SH-SY5Y (cell line): ENCODE measurements around the gene MRPL38.

ENCODE experiments used
- GATA2 ChIP-seq: IDR thresholded peaks from 2 replicates; pipeline ENCODE4 v1.6.1; 2011; ENCODE audit warnings: mild to moderate bottlenecking, low read depth, low read length
- GATA3 ChIP-seq: IDR thresholded peaks from 2 replicates; pipeline ENCODE4 v1.6.1; 2011; ENCODE audit warnings: low read depth, mild to moderate bottlenecking, low read length, moderate library complexity

MRPL38 gene

DNA sequence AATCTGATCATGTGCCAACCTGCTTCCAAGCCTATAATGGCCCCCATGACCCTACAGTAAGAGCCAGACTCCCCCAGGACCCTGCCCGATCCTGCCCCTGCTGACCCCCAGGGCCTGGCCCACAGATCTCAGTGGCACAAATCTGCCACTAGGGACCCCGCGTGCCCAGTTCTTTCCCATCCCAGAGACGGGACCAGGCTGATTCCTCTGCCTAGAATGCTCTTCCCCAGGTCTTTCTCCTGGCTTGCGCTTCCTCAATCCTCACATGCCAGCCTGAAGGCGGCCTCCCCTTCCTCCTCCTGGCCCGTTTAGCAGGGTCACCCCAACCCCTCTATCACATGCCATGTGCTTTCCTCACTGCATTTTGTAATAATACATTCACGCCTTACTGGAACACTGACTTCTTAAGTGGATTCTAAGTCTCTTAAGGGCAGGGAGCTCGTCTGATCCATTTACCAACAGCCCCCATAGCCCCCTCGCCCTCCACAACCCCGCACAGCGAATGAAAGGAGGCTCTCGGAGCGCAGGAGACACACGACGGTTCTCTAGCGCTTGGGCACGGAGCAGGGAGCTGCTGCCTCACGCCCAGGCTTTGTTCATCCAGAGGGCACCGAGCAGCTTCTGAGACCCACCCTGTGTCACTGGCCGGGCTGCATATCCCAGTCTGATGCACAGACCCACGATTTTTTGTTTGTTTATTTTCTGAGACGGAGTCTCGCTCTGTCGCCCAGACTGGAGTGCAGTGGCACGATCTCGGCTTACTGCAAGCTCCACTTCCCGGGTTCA, 9.1 kb downstream of the MRPL38 start:
- TF ChIP-seq GATA2 (no peak), GATA3 (no peak)

DNA sequence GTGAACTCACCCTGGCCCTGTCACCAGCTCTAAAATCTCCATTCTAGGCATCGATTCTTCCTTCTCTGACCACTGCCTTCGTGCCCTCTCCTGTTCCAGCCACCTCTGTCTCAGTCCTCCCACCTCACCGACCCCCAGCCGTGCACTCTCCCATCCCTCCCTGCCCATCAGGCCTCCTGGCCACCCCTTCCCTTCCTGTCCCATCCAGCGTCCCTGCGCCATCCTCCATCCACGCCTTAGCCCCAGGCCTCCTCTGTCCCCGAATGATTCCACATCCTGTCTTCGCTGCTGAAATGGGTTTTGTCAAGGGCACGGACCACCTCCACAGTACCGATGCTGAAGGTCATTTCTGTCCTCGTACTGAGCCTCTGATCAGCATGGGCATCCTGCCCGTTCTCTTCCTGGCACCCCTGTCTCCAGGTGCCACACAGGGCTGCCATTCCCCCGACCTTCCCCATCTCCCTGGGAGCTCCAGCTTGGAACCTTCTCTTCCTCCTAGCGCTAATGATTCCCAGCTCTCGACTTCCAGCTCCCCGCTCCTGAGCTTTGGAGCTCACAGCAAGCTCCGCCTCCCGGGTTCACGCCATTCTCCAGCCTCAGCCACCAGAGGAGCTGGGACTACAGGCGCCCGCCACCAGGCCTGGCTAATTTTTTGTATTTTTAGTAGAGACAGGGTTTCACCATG, 10.5 kb downstream of the MRPL38 start:
- TF ChIP-seq GATA3 = no peak
- TF ChIP-seq GATA2 = no peak

DNA sequence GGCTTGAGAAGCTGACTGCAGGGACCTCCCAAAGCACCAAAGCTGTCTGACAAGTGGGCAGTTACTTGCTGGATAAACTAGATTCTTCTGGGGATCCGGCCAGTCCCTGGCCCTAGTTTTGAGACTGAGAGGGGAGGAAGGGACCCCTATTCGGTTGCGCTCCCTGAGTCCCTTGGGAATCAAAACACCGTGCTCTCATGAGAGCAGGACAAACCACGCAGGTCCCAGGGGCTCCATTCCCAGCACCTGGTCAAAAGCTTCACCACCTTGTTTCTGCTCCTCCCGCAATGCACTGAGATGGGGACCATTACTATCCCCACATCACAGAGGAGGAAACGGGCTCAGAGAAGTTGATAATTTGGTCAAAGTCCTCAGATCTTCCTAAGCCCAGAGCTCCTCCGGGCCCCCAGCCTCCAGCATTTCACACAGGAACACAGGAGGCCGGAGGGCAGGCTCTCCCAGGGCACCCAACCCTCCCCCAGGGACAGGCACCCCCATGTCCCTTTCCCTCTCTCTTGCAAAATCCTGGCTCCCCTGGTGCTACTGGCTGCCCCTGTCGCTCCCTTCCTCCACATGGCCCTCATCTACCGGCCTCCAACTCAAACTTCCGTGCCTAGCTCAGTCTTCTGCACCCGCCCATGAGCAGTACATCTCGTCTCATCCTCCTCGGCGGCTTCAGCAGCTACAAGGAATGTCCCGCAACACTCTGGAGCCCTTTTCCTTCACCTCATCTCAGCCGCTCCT, 11.2 kb downstream of the MRPL38 start:
- TF ChIP-seq GATA2 (no peak), GATA3 (no peak)

DNA sequence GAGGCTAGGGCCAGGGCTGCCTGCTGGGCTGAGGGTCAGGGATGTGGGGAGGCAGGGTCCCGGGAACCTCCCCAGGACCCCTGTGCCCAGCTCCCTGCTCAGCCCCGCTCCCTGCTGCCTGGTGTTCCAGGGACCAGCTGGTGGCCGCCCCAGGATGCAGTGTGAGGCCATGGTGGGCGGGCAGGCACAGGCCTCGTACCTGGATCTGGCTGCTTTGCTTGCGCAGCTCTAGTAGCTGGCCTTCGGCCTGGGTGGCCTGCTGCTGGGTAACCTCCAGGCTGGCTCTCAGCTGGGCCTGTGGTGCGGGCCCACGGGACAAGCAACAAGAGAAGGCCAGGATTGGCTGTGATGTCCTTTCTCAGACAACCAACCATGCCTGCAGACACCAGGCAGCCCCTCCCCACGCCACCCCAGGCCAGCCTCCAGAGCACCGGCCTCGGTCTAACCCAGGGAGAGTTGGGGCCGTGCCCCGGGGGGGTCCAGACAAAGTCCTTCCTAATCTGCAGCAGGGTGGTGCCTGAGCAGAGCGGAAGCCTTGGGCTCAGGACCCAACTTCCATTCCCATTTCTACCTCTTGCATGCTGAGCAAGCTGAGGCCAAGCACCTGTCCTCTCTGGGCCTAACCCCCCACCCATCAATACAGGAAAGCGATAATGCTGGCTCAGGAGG, 12.0 kb downstream of the MRPL38 start:
- TF ChIP-seq GATA2 (no peak), GATA3 (no peak)

DNA sequence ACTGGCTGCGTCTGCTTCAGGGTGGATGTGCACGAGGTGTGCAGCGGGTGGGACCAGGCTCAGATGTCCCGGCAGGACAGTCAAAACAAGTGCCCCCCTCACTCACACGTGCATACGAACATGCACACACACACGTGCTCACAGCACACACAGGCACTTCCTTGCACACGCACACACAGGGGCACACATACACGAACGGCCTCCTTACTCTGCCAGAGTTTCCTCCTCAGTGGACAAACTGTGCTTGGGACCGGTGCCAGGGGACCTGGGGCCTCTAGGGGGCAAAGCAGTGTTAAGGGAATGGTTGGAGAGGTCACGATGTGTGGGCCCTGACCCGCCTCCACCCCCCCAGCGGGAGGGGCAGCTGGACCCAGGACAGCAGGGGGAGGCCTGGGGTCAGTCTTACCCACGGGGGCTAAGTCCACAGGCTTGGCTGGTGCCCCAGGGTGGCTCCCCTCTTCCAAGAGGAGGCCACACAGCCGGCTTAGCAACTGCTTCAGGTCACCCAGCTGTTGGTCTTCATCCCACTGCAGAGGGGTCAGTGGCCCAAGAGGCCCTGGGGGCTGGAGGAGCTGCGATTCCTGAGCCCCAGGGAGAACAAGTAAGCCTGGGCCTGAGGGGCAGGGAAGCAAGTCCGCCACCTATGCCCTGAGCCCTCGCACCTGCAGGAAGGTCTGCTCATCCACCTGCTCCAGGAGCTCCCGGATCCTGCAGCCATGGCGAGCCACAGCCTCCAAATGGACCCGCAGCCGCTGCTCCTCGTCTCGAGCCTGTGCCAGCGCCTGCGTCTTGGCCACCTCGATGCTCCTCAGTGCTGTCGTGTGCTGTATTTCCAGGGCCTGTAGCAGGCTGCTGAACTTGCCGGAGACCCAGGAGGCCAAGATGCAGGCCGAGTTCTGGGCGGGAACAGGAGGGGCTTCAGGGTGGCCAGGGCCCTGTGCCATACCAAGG, 12.8 kb downstream of the MRPL38 start:
- TF ChIP-seq GATA3 (no peak), GATA2 (no peak)

DNA sequence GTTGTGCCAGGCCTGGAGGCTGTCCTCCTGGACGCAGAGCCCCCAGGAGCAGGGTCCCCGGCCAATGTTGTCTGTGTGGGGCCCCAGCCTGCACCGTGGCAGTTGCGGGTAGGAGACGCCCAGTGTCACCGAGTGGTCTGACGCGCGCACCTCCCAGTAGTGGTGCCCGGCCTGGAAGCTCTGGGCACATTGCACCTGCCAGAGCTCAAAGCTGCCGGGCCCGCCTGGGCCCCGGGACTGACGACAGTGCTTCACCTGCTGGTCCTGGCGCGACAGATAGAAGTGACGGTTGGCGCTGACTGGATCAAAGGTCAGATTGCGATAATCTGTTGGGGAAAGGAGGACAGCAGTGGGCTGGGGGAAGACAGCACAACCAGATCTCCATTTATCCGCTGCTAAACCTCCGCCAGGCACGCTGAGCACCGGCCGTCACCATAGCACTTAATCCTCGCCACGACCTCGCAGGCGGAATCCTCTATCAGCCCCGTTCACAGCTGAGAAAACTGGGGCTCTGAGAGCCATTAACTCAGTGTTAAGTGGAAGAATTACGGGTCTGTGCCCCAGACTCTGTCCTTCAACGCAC, 13.6 kb downstream of the MRPL38 start:
- TF ChIP-seq GATA3 = no peak
- TF ChIP-seq GATA2 = no peak

DNA sequence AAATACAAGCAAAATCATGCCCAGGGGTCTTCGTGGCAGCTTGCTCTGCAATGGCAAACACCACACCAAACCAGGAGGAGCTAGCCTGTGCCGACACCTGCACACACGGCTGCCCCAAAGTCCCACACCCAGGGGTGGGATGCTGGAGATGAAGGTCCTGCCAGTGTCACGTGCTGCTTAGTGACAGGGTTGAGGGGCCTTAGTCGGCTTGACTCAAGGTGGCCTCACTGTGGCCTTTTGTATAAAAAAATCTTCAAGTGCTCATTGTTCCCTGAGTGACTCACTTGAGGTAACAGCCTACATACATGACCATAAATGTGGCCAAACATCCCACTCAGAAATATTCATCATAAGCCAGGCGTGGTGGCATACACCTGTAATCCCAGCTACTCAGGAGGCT, 15.2 kb downstream of the MRPL38 start:
- TF ChIP-seq GATA2 (no peak), GATA3 (no peak)

DNA sequence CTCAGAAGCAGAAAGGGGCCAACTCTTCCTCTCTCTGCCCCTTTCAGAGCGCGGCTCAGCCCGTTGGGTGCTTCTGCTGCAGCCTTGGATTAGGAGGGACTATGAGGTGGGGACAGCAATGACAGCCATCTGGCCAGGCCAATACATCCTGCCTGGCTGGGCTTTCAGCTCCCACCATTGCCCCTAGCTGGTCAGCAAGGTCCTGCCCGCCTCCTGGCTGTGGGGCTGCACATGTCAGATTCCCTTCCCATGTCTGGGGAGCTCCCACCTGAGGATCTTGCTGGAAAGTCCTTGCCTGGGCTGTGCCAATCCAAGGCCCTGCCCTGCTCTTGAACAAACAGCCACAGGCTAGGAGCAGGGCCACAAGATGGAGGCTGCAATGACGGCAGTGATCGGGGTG, 16.2 kb downstream of the MRPL38 start:
- TF ChIP-seq GATA2 (no peak), GATA3 (no peak)

DNA sequence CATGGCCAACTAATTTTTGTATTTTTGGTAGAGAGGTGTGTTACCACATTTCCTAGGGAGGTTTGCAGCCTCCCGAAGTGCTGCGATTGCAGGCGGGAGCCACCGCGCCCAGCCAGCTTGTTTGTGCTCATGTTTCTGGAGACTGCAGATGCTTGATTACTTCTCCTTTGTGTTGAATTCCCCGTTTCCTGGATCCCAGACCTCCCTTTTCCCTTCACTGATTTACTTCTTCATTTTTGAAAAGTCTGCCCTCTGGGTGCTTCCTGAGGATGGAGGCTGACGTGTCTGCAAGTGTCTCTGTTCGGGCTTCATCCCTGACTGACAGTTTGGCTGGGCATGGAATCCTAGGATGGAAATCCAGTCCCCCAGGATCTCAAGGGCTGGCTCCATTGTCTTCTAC, 19.3 kb downstream of the MRPL38 start:
- TF ChIP-seq GATA3 (no peak), GATA2 (no peak)

DNA sequence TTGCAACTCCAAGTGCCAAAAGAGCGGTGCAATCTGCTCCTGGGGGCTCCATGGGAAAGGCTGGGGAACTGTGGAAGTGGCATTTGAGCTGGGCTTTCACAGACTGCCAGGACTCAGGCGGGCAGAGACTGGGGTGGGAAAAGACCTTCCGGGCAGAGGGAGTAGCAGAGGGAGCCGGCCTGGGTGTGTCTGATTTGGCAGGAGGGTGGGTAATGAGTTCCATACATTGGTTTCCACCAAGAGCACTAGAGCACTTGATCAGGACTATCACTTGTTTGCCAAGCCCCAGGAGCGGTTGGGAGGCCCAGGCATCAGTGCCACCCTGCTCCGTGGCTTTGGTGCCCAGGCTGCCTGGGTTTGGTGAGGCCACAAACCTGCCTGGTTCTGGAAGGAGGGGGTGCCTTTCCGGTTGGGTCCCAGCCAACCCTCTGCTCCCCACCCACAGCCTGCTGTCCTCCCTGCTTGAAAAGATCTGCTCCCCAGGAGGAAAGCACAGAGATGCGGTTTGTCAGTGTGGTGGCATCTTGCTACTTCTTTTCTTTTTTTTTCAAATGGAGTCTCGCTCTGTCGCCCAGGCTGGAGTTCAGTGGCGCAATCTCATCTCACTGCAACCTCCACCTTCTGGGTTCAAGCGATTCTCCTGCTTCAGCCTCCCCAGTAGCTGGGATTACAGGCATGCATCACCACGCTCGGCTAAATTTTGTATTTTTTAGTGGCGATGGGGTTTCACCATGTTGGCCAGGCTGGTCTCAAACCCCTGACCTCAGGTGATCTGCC, 22.8 kb downstream of the MRPL38 start:
- no peak for TF ChIP-seq GATA3
- no peak for TF ChIP-seq GATA2

DNA sequence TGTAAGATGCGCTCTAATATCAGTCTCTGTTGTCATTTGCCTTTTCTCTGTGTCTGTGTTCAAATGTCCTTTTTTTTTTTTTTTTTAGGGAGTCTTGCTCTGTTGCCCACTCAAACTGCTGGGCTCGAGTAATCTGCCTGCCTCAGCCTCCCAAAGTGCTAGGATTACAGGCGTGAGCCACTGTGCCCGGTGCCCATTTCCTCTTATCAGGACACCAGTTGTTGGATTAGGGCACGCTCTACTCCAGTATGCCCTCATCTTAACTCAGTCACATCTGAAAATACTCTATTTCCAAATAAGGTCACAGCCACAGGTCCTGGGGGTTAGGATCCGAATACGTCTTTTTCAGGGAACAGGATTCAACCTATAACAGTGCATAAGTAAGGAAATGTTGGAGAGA, 24.4 kb downstream of the MRPL38 start:
- TF ChIP-seq GATA3 = no peak
- no peak for TF ChIP-seq GATA2
